Lung (tissue), 12 donors: ENCODE measurements around the gene USP46. TPM values are rescaled to one million over a fixed set of nuclear protein-coding genes. Genes with fewer than 3 reads are reported as not detected.

Source experiments
- ATAC-seq: fragments of 200-7000 bp; cut with Tn5 transposase; one replicate; pipeline ENCODE4 v1.9.1; 2020; ENCODE audit warnings: moderate number of reproducible peaks; ENCODE audit not compliant: insufficient read depth, low FRiP score
- DNase-seq, 3 donors: peaks; one replicate each; pipeline ENCODE4 v3.0.0-alpha.2; 2013 to 2017
- H3K27ac ChIP-seq, 2 donors: one replicate each; pipeline ENCODE4 v1.5.1; 2013; ENCODE audit warnings: mild to moderate bottlenecking in 2 of 2, moderate library complexity in 2 of 2, control low read depth in 1 of 2, inconsistent platforms in 1 of 2, low read depth in 1 of 2, low read length in 1 of 2
- H3K27me3 ChIP-seq, 3 donors: one replicate each; pipeline ENCODE4 v1.5.1; 2013; ENCODE audit warnings: low read length in 2 of 3; ENCODE audit not compliant: control insufficient read depth in 3 of 3, insufficient read depth in 3 of 3
- H3K36me3 ChIP-seq, 4 donors: one replicate each; pipeline ENCODE4 v1.5.1; 2013; ENCODE audit warnings: low read length in 4 of 4, mild to moderate bottlenecking in 1 of 4, moderate library complexity in 1 of 4; ENCODE audit not compliant: control insufficient read depth in 4 of 4, insufficient read depth in 4 of 4
- H3K4me1 ChIP-seq, 5 donors: one replicate each; pipeline ENCODE4 v1.5.1; 2013; ENCODE audit warnings: low read length in 5 of 5, mild to moderate bottlenecking in 2 of 5, moderate library complexity in 1 of 5; ENCODE audit not compliant: control insufficient read depth in 5 of 5, insufficient read depth in 5 of 5
- H3K4me3 ChIP-seq: one replicate; pipeline ENCODE4 v1.5.1; 2013; ENCODE audit warnings: mild to moderate bottlenecking, control low read depth, moderate library complexity
- H3K9ac ChIP-seq, 2 donors: one replicate each; pipeline ENCODE4 v1.5.1; 2013; ENCODE audit warnings: low read length in 2 of 2, control low read depth in 1 of 2; ENCODE audit not compliant: insufficient read depth in 1 of 2
- H3K9me3 ChIP-seq, 4 donors: one replicate each; pipeline ENCODE4 v1.5.1; 2013; ENCODE audit warnings: low read length in 3 of 4, mild to moderate bottlenecking in 1 of 4, moderate library complexity in 1 of 4; ENCODE audit not compliant: control insufficient read depth in 4 of 4, insufficient read depth in 3 of 4
- WGBS, 2 donors: extraction: QIAGEN DNeasy Blood & Tissue Kit; methylation state at CpG; one replicate each; pipeline ENCODE4 v1.1.7; 2013; 5-methylcytosine and 5-hydroxymethylcytosine counted together
- polyA plus RNA-seq, 2 donors: library from polyadenylated mRNA; stranded (reverse); fragments of 200-250 nt; gene quantifications; one replicate each; pipeline ENCODE4 v1.2.1, GENCODE V29; 2013
- total RNA-seq, 2 donors: library from RNA; depleted of rRNA in 1 of 2; stranded (reverse); fragments of >200 nt in 1 of 2; gene quantifications; one replicate each; pipeline ENCODE4 v1.2.1, GENCODE V29; 2014 to 2021
- TF ChIP-seq, protein P1 (sequence below): IDR thresholded peaks from 2 replicates; pipeline ENCODE4 v1.5.1; 2012; ENCODE audit warnings: mild to moderate bottlenecking; ENCODE audit errors: control extremely low read depth, extremely low read depth
- donor health status: control.
- donor health status: control.
- donor health status: Bipolar disorder and iron deficiency.
- donor health status: healthy.
- donor health status: DM: yes; HTN: yes; CAD: no.

USP46 gene
- total and polyA plus RNA-seq, 4 donors, result 2.3 to 30.8 (median 8.8) TPM

DNA sequence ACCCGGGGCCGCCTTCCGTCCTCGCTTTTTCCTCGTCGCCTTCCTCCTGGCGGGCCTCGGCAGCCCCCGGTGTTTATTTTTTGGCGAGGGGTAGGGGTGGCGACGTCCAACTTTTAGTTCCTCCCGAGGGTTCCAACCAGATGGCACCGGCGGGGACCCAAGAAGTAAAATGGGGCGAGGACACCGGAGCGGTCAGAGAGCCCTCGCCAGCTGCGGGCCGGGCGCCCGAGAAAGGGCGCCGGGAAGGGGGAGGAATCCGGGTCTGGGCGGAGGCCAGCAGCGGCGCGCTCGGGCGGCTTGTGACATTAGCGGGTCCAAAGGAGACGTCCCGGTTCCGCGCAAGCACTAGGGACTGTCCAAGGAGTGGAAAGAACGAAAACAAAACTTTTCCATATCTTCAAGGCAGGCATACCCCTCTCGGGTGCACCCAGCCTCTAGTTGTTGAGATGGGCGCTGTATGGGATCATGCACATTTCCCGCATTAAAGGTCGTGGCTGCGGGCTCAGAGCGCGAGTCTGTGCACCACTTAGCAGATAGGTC, 691 bp upstream of the USP46 start:
- H3K27me3 ChIP-seq, result no peaks in the 10 kb centered on the region
- ATAC-seq, result peak; percentile 31
- peaks cover 0 to 7% (median 3%) of the 10 kb centered on the region in 4 donors for H3K36me3 ChIP-seq
- H3K9ac ChIP-seq, result peak overlapping the region; percentile 45 to 53
- TF ChIP-seq, protein P1, sequence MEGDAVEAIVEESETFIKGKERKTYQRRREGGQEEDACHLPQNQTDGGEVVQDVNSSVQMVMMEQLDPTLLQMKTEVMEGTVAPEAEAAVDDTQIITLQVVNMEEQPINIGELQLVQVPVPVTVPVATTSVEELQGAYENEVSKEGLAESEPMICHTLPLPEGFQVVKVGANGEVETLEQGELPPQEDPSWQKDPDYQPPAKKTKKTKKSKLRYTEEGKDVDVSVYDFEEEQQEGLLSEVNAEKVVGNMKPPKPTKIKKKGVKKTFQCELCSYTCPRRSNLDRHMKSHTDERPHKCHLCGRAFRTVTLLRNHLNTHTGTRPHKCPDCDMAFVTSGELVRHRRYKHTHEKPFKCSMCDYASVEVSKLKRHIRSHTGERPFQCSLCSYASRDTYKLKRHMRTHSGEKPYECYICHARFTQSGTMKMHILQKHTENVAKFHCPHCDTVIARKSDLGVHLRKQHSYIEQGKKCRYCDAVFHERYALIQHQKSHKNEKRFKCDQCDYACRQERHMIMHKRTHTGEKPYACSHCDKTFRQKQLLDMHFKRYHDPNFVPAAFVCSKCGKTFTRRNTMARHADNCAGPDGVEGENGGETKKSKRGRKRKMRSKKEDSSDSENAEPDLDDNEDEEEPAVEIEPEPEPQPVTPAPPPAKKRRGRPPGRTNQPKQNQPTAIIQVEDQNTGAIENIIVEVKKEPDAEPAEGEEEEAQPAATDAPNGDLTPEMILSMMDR, result no peak
- 0 to 1% methylated on average over 40 to 45 of the region's 45 CpGs for WGBS, 2 donors
- H3K4me3 ChIP-seq, result peak overlapping the region; percentile 77
- peak overlapping the region; percentile 95 to 100 for H3K27ac ChIP-seq
- DNase-seq, result peak; percentile 52 to 58 (median 56)
- peaks cover 0 to 2% (median 0%) of the 10 kb centered on the region in 4 donors for H3K9me3 ChIP-seq
- peaks cover 0 to 16% (median 10%) of the 10 kb centered on the region in 5 donors for H3K4me1 ChIP-seq

DNA sequence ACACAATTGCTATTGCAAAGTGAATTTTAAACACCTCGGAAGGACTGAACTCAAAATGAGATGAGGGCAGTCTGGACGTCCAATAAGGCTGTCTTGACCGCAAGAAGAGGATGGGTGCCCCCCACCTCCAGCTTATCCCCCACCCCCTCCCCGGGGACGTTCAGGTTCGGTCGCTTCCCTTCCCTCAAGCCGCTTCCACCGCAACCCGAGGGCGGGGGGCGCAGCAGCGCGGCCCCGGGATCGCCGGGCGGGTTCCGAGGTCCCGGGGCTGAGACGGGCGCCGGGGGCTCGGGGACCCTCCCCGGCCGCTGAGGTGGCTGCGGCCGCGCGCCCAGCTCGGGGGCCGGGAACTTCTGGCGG, 480 bp downstream of the USP46 start:
- 1% methylated on average over 12 to 33 of the region's 33 CpGs for WGBS, 2 donors
- Histone ChIP-seq H3K27ac (peak overlapping the region; percentile 93), H3K4me1 (peaks cover 0 to 16% (median 10%) of the 10 kb centered on the region in 5 donors), H3K9ac (no peak overlapping the region), H3K36me3 (peaks cover 0 to 7% (median 3%) of the 10 kb centered on the region in 4 donors), H3K9me3 (no peaks in the 10 kb centered on the region), H3K27me3 (no peaks in the 10 kb centered on the region), H3K4me3 (peak overlapping the region; percentile 81)
- TF ChIP-seq, protein P1, result no peak
- peak in 1 of 3 donors; percentile 39 for DNase-seq
- no peak for ATAC-seq

DNA sequence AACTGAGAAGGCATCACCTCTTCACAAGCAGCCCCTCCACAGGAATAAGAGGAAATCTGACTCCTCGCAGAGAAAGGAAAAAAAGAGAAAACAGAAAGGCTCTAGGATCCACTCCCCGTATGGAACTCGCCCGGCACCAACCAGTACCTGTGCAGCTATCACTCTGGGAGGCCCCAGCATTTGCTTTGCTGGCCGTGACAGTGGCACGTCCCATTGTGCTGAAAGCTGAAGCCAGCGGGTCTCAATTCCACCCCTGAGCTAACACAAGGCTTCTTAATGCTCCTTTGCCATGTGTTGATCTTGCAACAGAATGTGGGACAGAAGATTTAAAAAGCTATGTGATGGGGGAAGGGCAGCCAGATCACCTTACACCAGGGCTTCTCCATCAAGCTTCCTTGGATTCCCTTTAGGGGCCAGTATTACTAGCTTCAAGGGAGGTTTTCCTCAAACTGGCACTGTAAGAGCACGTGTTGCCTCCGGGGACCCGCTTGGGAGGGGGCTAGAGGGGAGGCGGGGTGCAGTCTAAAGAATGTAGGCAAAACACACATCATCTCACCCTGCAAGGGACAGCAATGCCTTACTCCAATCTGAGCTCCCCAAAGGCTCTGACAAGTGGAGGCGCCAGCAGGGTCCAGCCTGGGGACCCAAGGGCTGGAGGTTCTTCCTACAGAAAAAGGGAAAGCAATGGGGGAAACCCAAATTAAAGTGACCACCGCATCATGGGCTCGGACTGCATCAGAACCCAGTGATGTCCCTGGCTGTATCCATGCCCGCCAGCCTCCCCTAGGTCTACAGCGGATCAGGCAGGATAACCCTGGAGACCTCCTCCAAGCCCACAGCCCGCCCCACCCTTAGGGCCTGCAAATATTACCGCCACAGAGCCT, 1.2 kb downstream of the USP46 start:
- Histone ChIP-seq H3K4me3 (peak overlapping the region; percentile 81), H3K27me3 (no peaks in the 10 kb centered on the region), H3K9ac (no peak overlapping the region), H3K27ac (peak overlapping the region; percentile 21 to 93), H3K4me1 (peaks cover 0 to 16% (median 11%) of the 10 kb centered on the region in 5 donors), H3K9me3 (no peaks in the 10 kb centered on the region), H3K36me3 (peaks cover 0 to 7% (median 1%) of the 10 kb centered on the region in 4 donors)
- ATAC-seq, result no peak
- TF ChIP-seq, protein P1, result no peak
- 60 to 77% methylated on average over 18 of the region's 18 CpGs for WGBS, 2 donors
- peak; percentile 51 to 75 (median 56) for DNase-seq
